Motor neuron (in vitro differentiated cells): ENCODE data around the gene VIPR2. TPM values are rescaled to one million over a fixed set of nuclear protein-coding genes. Genes with fewer than 3 reads are reported as not detected.
A peak's percentile ranks its signal among the peaks of the same experiment; 100 is the strongest.

Experiments
- ATAC-seq, 8 experiments: fragments of 200-7000 bp; cut with Tn5 transposase; replicated peaks in 6 of 8; 2 replicates each; pipeline ENCODE4 v1.8.0; 2021; ENCODE audit warnings: mild to moderate bottlenecking in 8 of 8, moderate library complexity in 8 of 8
- H3K27ac ChIP-seq, 2 donors: fragments of 250-450 bp; sonication (Bioruptor Pico); 2 replicates each; pipeline ENCODE4 v1.9.0; 2021; ENCODE audit warnings: antibody characterized with exemption in 2 of 2, mild to moderate bottlenecking in 2 of 2, moderate library complexity in 1 of 2
- H3K4me1 ChIP-seq, 2 donors: fragments of 250-450 bp; sonication (Bioruptor Pico); replicated peaks in 1 of 2; 2 replicates each; pipeline ENCODE4 v1.6.1; 2021; ENCODE audit warnings: antibody characterized with exemption in 2 of 2, mild to moderate bottlenecking in 2 of 2, moderate library complexity in 1 of 2
- H3K4me3 ChIP-seq, 5 donors: fragments of 250-450 bp; sonication (Bioruptor Pico); 2 replicates each; pipeline ENCODE4 v1.9.0; 2021; ENCODE audit warnings: antibody characterized with exemption in 5 of 5, mild to moderate bottlenecking in 5 of 5, moderate library complexity in 4 of 5
- WGBS, 10 experiments: fragments of 450-650 bp; shearing (Covaris generic); methylation state at CpG; one replicate each; pipeline ENCODE4 v1.0.0; 2022; 5-methylcytosine and 5-hydroxymethylcytosine counted together
- in situ Hi-C, 9 experiments: fragments of 400-800 bp; cut with MboI; loops; one replicate each; pipeline ENCODE4 v1.15.0; 2021; ENCODE audit warnings: low sequenced_read_pairs in 9 of 9, low pct_unique_long_range_greater_than_20kb in 2 of 9; ENCODE audit not compliant: unreplicated experiment in 9 of 9
- total RNA-seq, 8 experiments: library from RNA; unstranded; fragments of 300-600 nt; gene quantifications; 2 replicates each; pipeline versions ENCODE4 v1.2.3 to v1.2.4, GENCODE V29; 2022

The VIPR2 gene
- total RNA-seq, 8 experiments from 2014 or later: 0.05 to 2.0 (median 0.73) TPM; not detected in 1

- H3K4me3 ChIP-seq: no peak overlapping the region
- peaks cover 6 to 8% of the 10 kb centered on the region in 2 donors for H3K4me1 ChIP-seq
- in situ Hi-C loops: no loop called here
- peak; percentile 44 to 97 (median 66) for ATAC-seq
- WGBS, 10 experiments: 15 to 100% (median 52%) methylated on average over 2 to 9 of the region's 24 CpGs; no CpG with 5 or more reads in 2 of the 10 experiments
- H3K27ac ChIP-seq: no peak overlapping the region
Observed at GRCh38 chr7:159015454-159016410, 128.9 kb downstream of the VIPR2 start.

GRCh38 chr7:159015081-159015453 is 129.6 kb downstream of the VIPR2 start:
- Histone ChIP-seq H3K27ac (no peak overlapping the region), H3K4me3 (no peak overlapping the region), H3K4me1 (peaks cover 6 to 8% of the 10 kb centered on the region in 2 donors)
- in situ Hi-C loops: no loop called here
- no peak for ATAC-seq
- WGBS, 10 experiments: 40 to 100% (median 81%) methylated on average over 1 to 6 of the region's 6 CpGs; no CpG with 5 or more reads in 3 of the 10 experiments

- no peak overlapping the region for H3K4me3 ChIP-seq
- peaks cover 6 to 8% of the 10 kb centered on the region in 2 donors for H3K4me1 ChIP-seq
- WGBS, 10 experiments: 60 to 100% (median 90%) methylated on average over 2 to 14 of the region's 20 CpGs; no CpG with 5 or more reads in 1 of the 10 experiments
- no peak for ATAC-seq
- H3K27ac ChIP-seq: no peak overlapping the region
- in situ Hi-C loops: no loop called here
Observed at GRCh38 chr7:159014297-159015062, 130.2 kb downstream of the VIPR2 start.

- peaks cover 6 to 8% of the 10 kb centered on the region in 2 donors for H3K4me1 ChIP-seq
- in situ Hi-C loops: no loop called here
- WGBS, 10 experiments: 80 to 100% (median 94%) methylated on average over 1 to 5 of the region's 9 CpGs; no CpG with 5 or more reads in 4 of the 10 experiments
- H3K4me3 ChIP-seq: no peak overlapping the region
- no peak overlapping the region for H3K27ac ChIP-seq
- no peak for ATAC-seq
Observed at GRCh38 chr7:159013825-159014289, 130.8 kb downstream of the VIPR2 start.

- ATAC-seq: no peak
- Histone ChIP-seq H3K4me1 (peaks cover 6 to 8% of the 10 kb centered on the region in 2 donors), H3K27ac (no peak overlapping the region), H3K4me3 (no peak overlapping the region)
- WGBS, 10 experiments: no CpG with 5 or more reads among the region's 18 CpGs
- in situ Hi-C loops: no loop called here
Observed at GRCh38 chr7:159013181-159013690, 131.4 kb downstream of the VIPR2 start.

GRCh38 chr7:159012353-159013069 is 132.2 kb downstream of the VIPR2 start:
- 18 to 100% (median 87%) methylated on average over 2 to 11 of the region's 12 CpGs; no CpG with 5 or more reads in 1 of the 10 experiments for WGBS, 10 experiments
- in situ Hi-C loops: no loop called here
- ATAC-seq: no peak
- peaks cover 6 to 8% of the 10 kb centered on the region in 2 donors for H3K4me1 ChIP-seq
- H3K27ac ChIP-seq: no peak overlapping the region
- H3K4me3 ChIP-seq: no peak overlapping the region

- ATAC-seq: no peak
Observed at GRCh38 chr7:159011722-159012022, 133.0 kb downstream of the VIPR2 start.

GRCh38 chr7:159010937-159011721 is 133.5 kb downstream of the VIPR2 start:
- no peak overlapping the region for H3K27ac ChIP-seq

More at GRCh38 chr7:159011722-159012022, 133.0 kb downstream of the VIPR2 start:
- Histone ChIP-seq H3K27ac (no peak overlapping the region), H3K4me3 (no peak overlapping the region), H3K4me1 (peaks cover 6 to 8% of the 10 kb centered on the region in 2 donors)
- in situ Hi-C loops: no loop called here
- 67 to 100% (median 73%) methylated on average over 2 to 3 of the region's 3 CpGs; no CpG with 5 or more reads in 6 of the 10 experiments for WGBS, 10 experiments

GRCh38 chr7:159010411-159010810 is 134.3 kb downstream of the VIPR2 start:
- peaks cover 3 to 4% of the 10 kb centered on the region in 2 donors for H3K4me1 ChIP-seq
- no peak overlapping the region for H3K4me3 ChIP-seq
- no peak for ATAC-seq
- H3K27ac ChIP-seq: no peak overlapping the region
- in situ Hi-C loops: no loop called here
- WGBS, 10 experiments: 7 to 93% (median 80%) methylated on average over 2 to 5 of the region's 15 CpGs; no CpG with 5 or more reads in 5 of the 10 experiments

More at GRCh38 chr7:159010937-159011721, 133.5 kb downstream of the VIPR2 start:
- in situ Hi-C loops: no loop called here
- Histone ChIP-seq H3K4me1 (peaks cover 6 to 8% of the 10 kb centered on the region in 2 donors), H3K4me3 (no peak overlapping the region)
- WGBS, 10 experiments: 25 to 90% (median 51%) methylated on average over 2 to 10 of the region's 15 CpGs; no CpG with 5 or more reads in 2 of the 10 experiments
- ATAC-seq: no peak

- Histone ChIP-seq H3K27ac (no peak overlapping the region), H3K4me1 (no peaks in the 10 kb centered on the region), H3K4me3 (no peak overlapping the region)
- in situ Hi-C loops: no loop called here
- no peak for ATAC-seq
- 32 to 96% (median 85%) methylated on average over 2 to 16 of the region's 17 CpGs; no CpG with 5 or more reads in 2 of the 10 experiments for WGBS, 10 experiments
Observed at GRCh38 chr7:159009951-159010350, 134.7 kb downstream of the VIPR2 start.

GRCh38 chr7:159008417-159008816 is 136.2 kb downstream of the VIPR2 start:
- in situ Hi-C loops: no loop called here
- Histone ChIP-seq H3K4me3 (no peak overlapping the region), H3K4me1 (no peaks in the 10 kb centered on the region), H3K27ac (no peak overlapping the region)
- ATAC-seq: peak in 1 of 8 experiments; percentile 18
- 17 to 100% (median 60%) methylated on average over 1 to 7 of the region's 9 CpGs; no CpG with 5 or more reads in 5 of the 10 experiments for WGBS, 10 experiments

GRCh38 chr7:159007996-159008389 is 136.7 kb downstream of the VIPR2 start:
- Histone ChIP-seq H3K27ac (no peak overlapping the region), H3K4me1 (no peaks in the 10 kb centered on the region), H3K4me3 (no peak overlapping the region)
- WGBS, 10 experiments: 13 to 100% (median 70%) methylated on average over 1 to 5 of the region's 5 CpGs; no CpG with 5 or more reads in 3 of the 10 experiments
- peak in 1 of 8 experiments; percentile 45 for ATAC-seq
- in situ Hi-C loops: no loop called here
